Uterus (tissue), 4 donors: Measurements from ENCODE around the gene PLEKHA7. TPM values are rescaled to one million over a fixed set of nuclear protein-coding genes. Genes with fewer than 3 reads are reported as not detected.

Experiments
- DNase-seq, 2 donors: peaks; one replicate each; pipeline ENCODE4 v3.0.0-alpha.2; 2019 to 2020
- H3K27ac ChIP-seq, 2 donors: fragments of 200-600 bp; sonication (generic); 1 replicate in 1 of 2; 2 replicates in 1 of 2; pipeline ENCODE4 v1.5.1; 2016 to 2018
- H3K27me3 ChIP-seq, 2 donors: fragments of 200-600 bp; sonication (generic); one replicate each; pipeline ENCODE4 v1.5.1; 2018 to 2019; ENCODE audit warnings: control low read depth in 1 of 2
- H3K36me3 ChIP-seq, 2 donors: fragments of 200-600 bp; sonication (generic); one replicate each; pipeline ENCODE4 v1.5.1; 2019; ENCODE audit warnings: control low read depth in 1 of 2
- H3K4me1 ChIP-seq, 2 donors: fragments of 200-600 bp; sonication (generic); one replicate each; pipeline ENCODE4 v1.5.1; 2018 to 2019; ENCODE audit warnings: control low read depth in 1 of 2
- H3K4me3 ChIP-seq, 2 donors: fragments of 200-600 bp; sonication (generic); 1 replicate in 1 of 2; 2 replicates in 1 of 2; pipeline ENCODE4 v1.5.1; 2018 to 2019; ENCODE audit warnings: mild to moderate bottlenecking in 1 of 2
- H3K9me3 ChIP-seq, 2 donors: fragments of 200-600 bp; sonication (generic); one replicate each; pipeline ENCODE4 v1.5.1; 2019; ENCODE audit warnings: control low read depth in 1 of 2
- CTCF ChIP-seq, 4 experiments: fragments of 200-600 bp in 2 of 4; fragments of 450-650 bp in 2 of 4; sonication (generic) in 2 of 4; IDR thresholded peaks; one replicate each; pipeline ENCODE4 v1.5.1; 2016 to 2019; ENCODE audit warnings: antibody characterized with exemption in 4 of 4, mild to moderate bottlenecking in 2 of 4, moderate library complexity in 1 of 4
- POLR2A ChIP-seq, 2 donors: fragments of 450-650 bp; IDR thresholded peaks; one replicate each; pipeline ENCODE4 v1.6.1; 2016; ENCODE audit warnings: antibody characterized with exemption in 2 of 2, mild to moderate bottlenecking in 1 of 2, moderate library complexity in 1 of 2
- intact Hi-C: fragments of 100-400 bp; cut with DNase I; formaldehyde crosslinking; loops from one replicate; pipeline ENCODE4 v1.15.1; 2023; ENCODE audit warnings: low total_unique reads
- total RNA-seq, 4 donors: library from RNA; depleted of rRNA in 3 of 4; stranded (reverse); fragments of >200 nt in 3 of 4; gene quantifications; one replicate each; pipeline versions ENCODE4 v1.1.0 to v1.2.4, GENCODE V29; 2014 to 2023
- donor health status: DM: yes; HTN: yes; CAD: no.

PLEKHA7 gene
- total RNA-seq, 4 donors from 2014 or later: 13.3 to 38.2 (median 26.7) TPM

GRCh38 chr11:17012712-17013547, 1.3 kb downstream of the PLEKHA7 start:
- DNase-seq: peak in 1 of 2 donors; percentile 23
- Histone ChIP-seq H3K27me3 (no peaks in the 10 kb centered on the region), H3K36me3 (no peaks in the 10 kb centered on the region), H3K4me1 (no peaks in the 10 kb centered on the region), H3K4me3 (peak overlapping the region; percentile 34 to 79), H3K27ac (peak overlapping the region in 1 of 2 donors; percentile 8), H3K9me3 (no peaks in the 10 kb centered on the region)
- TF ChIP-seq CTCF (IDR thresholded peaks at IDR 0.05) (no peak), POLR2A (IDR thresholded peaks at IDR 0.05) (peak in 1 of 2 donors; percentile 3)
- intact Hi-C loops: no loop called here

GRCh38 chr11:17012179-17012578, 2.0 kb downstream of the PLEKHA7 start:
- Histone ChIP-seq H3K9me3 (no peaks in the 10 kb centered on the region), H3K27me3 (no peaks in the 10 kb centered on the region), H3K27ac (no peak overlapping the region), H3K4me3 (no peak overlapping the region), H3K36me3 (no peaks in the 10 kb centered on the region), H3K4me1 (no peaks in the 10 kb centered on the region)
- no peak for DNase-seq
- TF ChIP-seq CTCF (IDR thresholded peaks at IDR 0.05) (no peak), POLR2A (IDR thresholded peaks at IDR 0.05) (no peak)
- intact Hi-C loops: no loop called here

- Histone ChIP-seq H3K9me3 (no peaks in the 10 kb centered on the region), H3K4me3 (no peak overlapping the region), H3K27me3 (no peaks in the 10 kb centered on the region), H3K27ac (no peak overlapping the region), H3K4me1 (no peaks in the 10 kb centered on the region), H3K36me3 (no peaks in the 10 kb centered on the region)
- DNase-seq: no peak
- intact Hi-C loops: no loop called here
- no peak for TF ChIP-seq CTCF (IDR thresholded peaks at IDR 0.05)
- no peak for TF ChIP-seq POLR2A (IDR thresholded peaks at IDR 0.05)
Measured at GRCh38 chr11:17010851-17011420, 3.3 kb downstream of the PLEKHA7 start.

GRCh38 chr11:17008099-17008498, 6.1 kb downstream of the PLEKHA7 start:
- Histone ChIP-seq H3K27me3 (no peaks in the 10 kb centered on the region), H3K27ac (no peak overlapping the region), H3K36me3 (no peaks in the 10 kb centered on the region), H3K9me3 (no peaks in the 10 kb centered on the region), H3K4me3 (no peak overlapping the region), H3K4me1 (no peaks in the 10 kb centered on the region)
- no peak for DNase-seq
- TF ChIP-seq CTCF (IDR thresholded peaks at IDR 0.05) (no peak), POLR2A (IDR thresholded peaks at IDR 0.05) (no peak)
- intact Hi-C loops: no loop called here

- no peaks in the 10 kb centered on the region for H3K4me1 ChIP-seq
- no peaks in the 10 kb centered on the region for H3K27me3 ChIP-seq
- intact Hi-C loops: no loop called here
- no peak overlapping the region for H3K27ac ChIP-seq
- no peak overlapping the region for H3K4me3 ChIP-seq
- H3K36me3 ChIP-seq: no peaks in the 10 kb centered on the region
- no peaks in the 10 kb centered on the region for H3K9me3 ChIP-seq
- TF ChIP-seq CTCF (IDR thresholded peaks at IDR 0.05): no peak
- no peak for TF ChIP-seq POLR2A (IDR thresholded peaks at IDR 0.05)
- DNase-seq: no peak
Measured at GRCh38 chr11:17005646-17006045, 8.6 kb downstream of the PLEKHA7 start.
